ENCODE results near the gene AP2A2. TPM values are rescaled to one million over a fixed set of nuclear protein-coding genes. Genes with fewer than 3 reads are reported as not detected.

AP2A2 gene
- total and polyA plus RNA-seq, 2 of the 4 experiments (the other 2 are of a cell fraction), result 19.9 to 49.0 TPM

DNA sequence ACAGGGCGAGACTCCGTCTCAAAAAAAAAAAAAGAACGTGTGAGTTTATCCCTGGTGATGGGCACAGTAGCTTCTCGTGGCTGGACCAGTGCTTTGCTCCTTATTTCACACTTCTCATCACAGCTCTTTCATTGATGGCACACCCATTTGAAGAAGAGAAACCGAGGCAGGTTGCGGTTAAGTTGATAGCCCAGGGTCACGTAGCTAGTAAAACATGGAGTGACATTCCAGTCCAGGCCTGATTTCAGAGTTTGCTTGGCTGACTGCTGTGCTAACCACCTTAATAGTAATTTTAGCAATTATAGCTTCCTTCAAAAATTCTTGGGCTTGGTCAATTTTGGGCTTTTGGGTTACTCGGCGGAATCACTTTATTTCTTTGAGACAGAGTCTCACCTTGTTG, 25.8 kb downstream of the AP2A2 start:
- dilution Hi-C loops (cut with HindIII; ENCODE audit: low sequenced_read_pairs, unreplicated experiment) (no loop called here), intact Hi-C loops (cut with micrococcal nuclease) (no loop called here), in situ Hi-C loops (cut with MboI; ENCODE audit: low sequenced_read_pairs) (no loop called here)
- Histone ChIP-seq H3K4me3 (ENCODE audit: insufficient read depth, low read depth, low read length) (no peak overlapping the region), H2BK5ac (ENCODE audit: low read depth, low read length, poor library complexity, severe bottlenecking) (no peak overlapping the region), H3K56ac (ENCODE audit: extremely low read depth, insufficient read depth, low read length) (no peak overlapping the region), H3K4me1 (ENCODE audit: control insufficient read depth, insufficient read depth, low read length) (peaks cover 15% of the 10 kb centered on the region), H3K79me1 (ENCODE audit: low read depth in 1 of 2, low read length in 2 of 2) (peaks cover 13 to 64% of the 10 kb centered on the region in 2 experiments), H4K91ac (ENCODE audit: insufficient read depth, low read depth, low read length) (no peak overlapping the region), H3K4me2 (ENCODE audit: low read depth, low read length) (no peak overlapping the region), H3K9ac (ENCODE audit: low read depth, low read length) (no peak overlapping the region), H2AFZ (replicated peaks; ENCODE audit: low read length, poor library complexity) (no peak overlapping the region), H3K18ac (ENCODE audit: low read depth, low read length) (no peak overlapping the region), H2AK5ac (ENCODE audit: low read depth, low read length) (no peak overlapping the region; the same call in 1 of the 2 replicates), H3K36me3 (ENCODE audit: control insufficient read depth, insufficient read depth, low read length) (peaks cover 3% of the 10 kb centered on the region; the same call in 1 of the 2 replicates), H3K4ac (ENCODE audit: low read depth, low read length) (no peak overlapping the region), H2BK15ac (ENCODE audit: low read depth, low read length) (no peak overlapping the region), H2AK9ac (replicated peaks; ENCODE audit: low read depth, low read length, poor library complexity) (no peak overlapping the region), H3K14ac (replicated peaks; ENCODE audit: low read depth, low read length) (no peak overlapping the region), H4K20me1 (ENCODE audit: insufficient read depth, low read length) (peaks cover 44% of the 10 kb centered on the region), H3K23ac (ENCODE audit: low read depth, low read length) (no peak overlapping the region), H3K9me1 (ENCODE audit: insufficient read depth, low read length) (peaks cover 14% of the 10 kb centered on the region; the same call in 1 of the 2 replicates), H3K27ac (ENCODE audit: insufficient read depth, low read length) (no peak overlapping the region), H4K8ac (ENCODE audit: low read depth in 2 of 2, low read length in 2 of 2) (no peak overlapping the region), H2BK120ac (ENCODE audit: low read depth, low read length) (no peak overlapping the region), H3K9me3 (ENCODE audit: control insufficient read depth, insufficient read depth, low read length) (no peaks in the 10 kb centered on the region), H2BK20ac (ENCODE audit: low read depth, low read length) (no peak overlapping the region), H3K27me3 (ENCODE audit: control insufficient read depth, insufficient read depth, low read length) (no peaks in the 10 kb centered on the region), H4K5ac (ENCODE audit: low read depth, low read length) (no peak overlapping the region)
- no TSS peak for BruUV-seq (replicated peaks)
- TF ChIP-seq CEBPB (IDR thresholded peaks at IDR 0.05; ENCODE audit: low read depth, low read length) (no peak), NFE2L2 (IDR thresholded peaks at IDR 0.05; ENCODE audit: low read depth, low read length) (no peak), POLR2A (IDR thresholded peaks at IDR 0.05; ENCODE audit: low read depth, low read length) (no peak)
- DNase-seq (no peak), ATAC-seq (ENCODE audit: low read depth) (no peak)
- 100% methylated on average over 3 of the region's 9 CpGs; no CpG with 5 or more reads in 1 of the 2 experiments for WGBS, 2 experiments (ENCODE audit: extremely low coverage in 2 of 2, insufficient read length in 1 of 2)
- ChIA-PET CTCF (no interaction called here), POLR2A (ENCODE audit: unreplicated experiment) (interaction anchor here (0.6 to 0.7 kb wide), 2 partner anchors 11 to 107 kb away, joined by 3 read pairs; no protein-coding TSS in a partner anchor)

Data from IMR-90 (cell line).